Activated naive CD4-positive, alpha-beta T cell treated with anti-CD3 and anti-CD28 coated beads, Interleukin-2, amount 10 ng/mL, durations not matched to agents 7 days and 5 days (primary cell): ENCODE results near the gene VRK2.
"Not testable (repeated sequence)": the region's sequence is repeated elsewhere in the genome, so short reads cannot be mapped to it uniquely, and the experiment has no call there.

Experiments
- CTCF ChIA-PET: fragments of 350-600 bp; sonication (Branson Sonifier 250); formaldehyde crosslinking; loops from one replicate; lab custom pipeline; 2021; ENCODE audit warnings: antibody characterized with exemption; lab: Charles Lee
- DNase-seq: peaks from one replicate; pipeline ENCODE4 v3.0.0-alpha.2; 2020
- H3K27ac Mint-ChIP-seq: one replicate; pipeline ENCODE4 v1.8.0; 2021; ENCODE audit warnings: mild to moderate bottlenecking, moderate library complexity, mixed read lengths
- H3K27me3 Mint-ChIP-seq: one replicate; pipeline ENCODE4 v1.8.0; 2021; ENCODE audit warnings: mild to moderate bottlenecking, mixed read lengths
- H3K36me3 Mint-ChIP-seq: one replicate; pipeline ENCODE4 v1.8.0; 2021; ENCODE audit warnings: mixed read lengths
- H3K4me1 Mint-ChIP-seq: one replicate; pipeline ENCODE4 v1.8.0; 2021; ENCODE audit warnings: mixed read lengths
- H3K4me3 Mint-ChIP-seq: one replicate; pipeline ENCODE4 v1.8.0; 2021; ENCODE audit warnings: mild to moderate bottlenecking, moderate library complexity, mixed read lengths
- H3K9me3 Mint-ChIP-seq: one replicate; pipeline ENCODE4 v1.8.0; 2021; ENCODE audit warnings: mixed read lengths

The VRK2 gene

GRCh38 chr2:58138396-58139030 lies 91.9 kb downstream of the VRK2 start:
- Mint-ChIP-seq H3K4me1 (no peaks in the 10 kb centered on the region), H3K27me3 (no peaks in the 10 kb centered on the region), H3K27ac (no peak overlapping the region), H3K36me3 (peaks cover 18% of the 10 kb centered on the region), H3K9me3 (no peaks in the 10 kb centered on the region), H3K4me3 (no peak overlapping the region)
- CTCF ChIA-PET = no interaction called here
- no peak for DNase-seq

- CTCF ChIA-PET = no interaction called here
- Mint-ChIP-seq H3K36me3 (peaks cover 20% of the 10 kb centered on the region), H3K4me1 (no peaks in the 10 kb centered on the region), H3K27ac (no peak overlapping the region), H3K27me3 (no peaks in the 10 kb centered on the region), H3K4me3 (no peak overlapping the region), H3K9me3 (no peaks in the 10 kb centered on the region)
- DNase-seq = no peak
Measured at GRCh38 chr2:58140508-58141072, 94.0 kb downstream of the VRK2 start.

- not testable (repeated sequence) for H3K4me1 Mint-ChIP-seq
Measured at GRCh38 chr2:58145769-58146168, 99.2 kb downstream of the VRK2 start.

GRCh38 chr2:58146707-58147106 lies 100.1 kb downstream of the VRK2 start:
- H3K36me3 Mint-ChIP-seq = peaks cover 16% of the 10 kb centered on the region

More at GRCh38 chr2:58145769-58146168, 99.2 kb downstream of the VRK2 start:
- peaks cover 17% of the 10 kb centered on the region for H3K36me3 Mint-ChIP-seq
- not testable (repeated sequence) for H3K4me3 Mint-ChIP-seq, DNase-seq, H3K9me3 Mint-ChIP-seq, H3K27ac Mint-ChIP-seq, H3K27me3 Mint-ChIP-seq
- CTCF ChIA-PET = interaction anchor here (1.1 kb wide), 1 partner anchor 9 kb away, joined by 4 read pairs; no protein-coding TSS in a partner anchor

GRCh38 chr2:58155160-58155778 lies 108.7 kb downstream of the VRK2 start:
- peaks cover 37% of the 10 kb centered on the region for H3K36me3 Mint-ChIP-seq
- CTCF ChIA-PET = interaction anchor here (1.0 kb wide), 1 partner anchor 9 kb away, joined by 4 read pairs; no protein-coding TSS in a partner anchor
- DNase-seq = no peak
- H3K27me3 Mint-ChIP-seq = no peaks in the 10 kb centered on the region
- no peaks in the 10 kb centered on the region for H3K4me1 Mint-ChIP-seq
- no peak overlapping the region for H3K27ac Mint-ChIP-seq
- no peak overlapping the region for H3K4me3 Mint-ChIP-seq
- peaks cover 4% of the 10 kb centered on the region for H3K9me3 Mint-ChIP-seq

More at GRCh38 chr2:58146707-58147106, 100.1 kb downstream of the VRK2 start:
- H3K4me3 Mint-ChIP-seq = no peak overlapping the region
- no peaks in the 10 kb centered on the region for H3K27me3 Mint-ChIP-seq
- no peaks in the 10 kb centered on the region for H3K9me3 Mint-ChIP-seq
- H3K4me1 Mint-ChIP-seq = no peaks in the 10 kb centered on the region
- CTCF ChIA-PET = interaction anchor here (1.1 kb wide), 1 partner anchor 8 kb away, joined by 4 read pairs; no protein-coding TSS in a partner anchor
- H3K27ac Mint-ChIP-seq = no peak overlapping the region
- no peak for DNase-seq

GRCh38 chr2:58156780-58157179 lies 110.2 kb downstream of the VRK2 start:
- no peak for DNase-seq
- no peaks in the 10 kb centered on the region for H3K4me1 Mint-ChIP-seq
- CTCF ChIA-PET = no interaction called here
- no peak overlapping the region for H3K4me3 Mint-ChIP-seq
- peaks cover 44% of the 10 kb centered on the region for H3K36me3 Mint-ChIP-seq
- peaks cover 4% of the 10 kb centered on the region for H3K9me3 Mint-ChIP-seq
- no peak overlapping the region for H3K27ac Mint-ChIP-seq
- H3K27me3 Mint-ChIP-seq = no peaks in the 10 kb centered on the region

GRCh38 chr2:58157754-58158153 lies 111.1 kb downstream of the VRK2 start:
- no peaks in the 10 kb centered on the region for H3K4me1 Mint-ChIP-seq
- no peak overlapping the region for H3K4me3 Mint-ChIP-seq
- peaks cover 47% of the 10 kb centered on the region for H3K36me3 Mint-ChIP-seq
- CTCF ChIA-PET = no interaction called here
- peaks cover 4% of the 10 kb centered on the region for H3K9me3 Mint-ChIP-seq
- no peaks in the 10 kb centered on the region for H3K27me3 Mint-ChIP-seq
- no peak overlapping the region for H3K27ac Mint-ChIP-seq
- DNase-seq = no peak

GRCh38 chr2:58158481-58158880 lies 111.9 kb downstream of the VRK2 start:
- Mint-ChIP-seq H3K4me1 (no peaks in the 10 kb centered on the region), H3K27me3 (no peaks in the 10 kb centered on the region), H3K36me3 (peaks cover 47% of the 10 kb centered on the region), H3K9me3 (peaks cover 4% of the 10 kb centered on the region), H3K4me3 (no peak overlapping the region), H3K27ac (no peak overlapping the region)
- DNase-seq = no peak
- CTCF ChIA-PET = no interaction called here

- Mint-ChIP-seq H3K27ac (no peak overlapping the region), H3K4me1 (no peaks in the 10 kb centered on the region), H3K9me3 (no peaks in the 10 kb centered on the region), H3K27me3 (no peaks in the 10 kb centered on the region), H3K36me3 (peaks cover 23% of the 10 kb centered on the region), H3K4me3 (no peak overlapping the region)
- CTCF ChIA-PET = no interaction called here
- DNase-seq = no peak
Measured at GRCh38 chr2:58163913-58164312, 117.3 kb downstream of the VRK2 start.

GRCh38 chr2:58168130-58168529 lies 121.5 kb downstream of the VRK2 start:
- H3K36me3 Mint-ChIP-seq = peaks cover 15% of the 10 kb centered on the region
- H3K4me3 Mint-ChIP-seq = not testable (repeated sequence)

GRCh38 chr2:58169845-58170244 lies 123.2 kb downstream of the VRK2 start:
- CTCF ChIA-PET, H3K4me1 Mint-ChIP-seq: not testable (repeated sequence)
- H3K36me3 Mint-ChIP-seq = peaks cover 13% of the 10 kb centered on the region

More at GRCh38 chr2:58168130-58168529, 121.5 kb downstream of the VRK2 start:
- CTCF ChIA-PET, H3K4me1 Mint-ChIP-seq, H3K27me3 Mint-ChIP-seq, DNase-seq, H3K27ac Mint-ChIP-seq: not testable (repeated sequence)
- H3K9me3 Mint-ChIP-seq = peaks cover 13% of the 10 kb centered on the region

GRCh38 chr2:58170334-58170933 lies 123.8 kb downstream of the VRK2 start:
- DNase-seq, H3K4me1 Mint-ChIP-seq, H3K27me3 Mint-ChIP-seq, H3K27ac Mint-ChIP-seq, CTCF ChIA-PET, H3K4me3 Mint-ChIP-seq: not testable (repeated sequence)
- H3K36me3 Mint-ChIP-seq = peaks cover 13% of the 10 kb centered on the region
- peaks cover 21% of the 10 kb centered on the region for H3K9me3 Mint-ChIP-seq

More at GRCh38 chr2:58169845-58170244, 123.2 kb downstream of the VRK2 start:
- H3K27me3 Mint-ChIP-seq, DNase-seq, H3K27ac Mint-ChIP-seq, H3K4me3 Mint-ChIP-seq: not testable (repeated sequence)
- H3K9me3 Mint-ChIP-seq = peaks cover 21% of the 10 kb centered on the region

- DNase-seq, H3K4me3 Mint-ChIP-seq, CTCF ChIA-PET, H3K27ac Mint-ChIP-seq, H3K27me3 Mint-ChIP-seq, H3K4me1 Mint-ChIP-seq: not testable (repeated sequence)
- H3K36me3 Mint-ChIP-seq = peaks cover 11% of the 10 kb centered on the region
- peaks cover 21% of the 10 kb centered on the region for H3K9me3 Mint-ChIP-seq
Measured at GRCh38 chr2:58171831-58172230, 125.2 kb downstream of the VRK2 start.

- H3K27ac Mint-ChIP-seq, CTCF ChIA-PET, H3K27me3 Mint-ChIP-seq, H3K36me3 Mint-ChIP-seq, DNase-seq, H3K4me3 Mint-ChIP-seq, H3K4me1 Mint-ChIP-seq: not testable (repeated sequence)
- peaks cover 21% of the 10 kb centered on the region for H3K9me3 Mint-ChIP-seq
Measured at GRCh38 chr2:58177187-58177586, 130.6 kb downstream of the VRK2 start.
